Small intestine (tissue), 4 donors: Measurements from ENCODE around the gene CLEC6A. TPM values are rescaled to one million over a fixed set of nuclear protein-coding genes. Genes with fewer than 3 reads are reported as not detected.

Experiments used
- polyA plus RNA-seq, 4 donors: library from polyadenylated mRNA; stranded (reverse) in 3 of 4; unstranded in 1 of 4; fragments of 200-250 nt in 3 of 4; fragments of 120-200 nt in 1 of 4; gene quantifications; one replicate each; pipeline versions ENCODE4 v1.2.1 to v1.2.3, GENCODE V29; 2013
- donor health status: healthy with polysubstance abuse.
- donor health status: Bipolar disorder and iron deficiency.
- donor health status: healthy.

The CLEC6A gene
- polyA plus RNA-seq, 4 donors: 0.04 TPM; not detected in 3

Other genes with a start within 250 kb of the CLEC6A start
- gene FAM90A1, start 228.3 kb upstream of the CLEC6A start, polyA plus RNA-seq: under 1 TPM in 3 of 4 donors, not detected in 1; 0.27 to 0.65 (median 0.45) TPM
- under 1 TPM in 2 of 4 donors, not detected in 2; 0.03 to 0.07 TPM for gene CLEC4D, start 57.5 kb downstream of the CLEC6A start, polyA plus RNA-seq
- gene CLEC4E, start 84.9 kb downstream of the CLEC6A start, polyA plus RNA-seq: 1 to 10 TPM in 1 of 4 donors, under 1 TPM in 2, not detected in 1; 0.06 to 3.0 (median 0.45) TPM
- gene AICDA, start 156.9 kb downstream of the CLEC6A start, polyA plus RNA-seq: 1 to 10 TPM in 2 of 4 donors, under 1 TPM in 2; 0.31 to 4.0 (median 0.85) TPM
- gene MFAP5, start 206.9 kb downstream of the CLEC6A start, polyA plus RNA-seq: 10 to 100 TPM in 1 of 4 donors, 1 to 10 TPM in 1, under 1 TPM in 1, not detected in 1; 0.56 to 48.2 (median 1.4) TPM
- 10 to 100 TPM in 3 of 4 donors, 1 to 10 TPM in 1; 9.5 to 42.7 (median 23.9) TPM for gene RIMKLB, start 242.0 kb downstream of the CLEC6A start, polyA plus RNA-seq